ENCODE results near the gene FADS2. TPM values are rescaled to one million over a fixed set of nuclear protein-coding genes. Genes with fewer than 3 reads are reported as not detected.

The FADS2 gene
- total and polyA plus RNA-seq, 2 experiments from 2014 or later: 317 to 356 TPM

- H3K4me1 ChIP-seq (ENCODE audit: insufficient read depth): peaks cover 4% of the 10 kb centered on the region
- no peaks in the 10 kb centered on the region for H4K20me1 ChIP-seq (ENCODE audit: insufficient read depth, poor library complexity, severe bottlenecking)
- 86% methylated on average over 4 of the region's 4 CpGs for WGBS (ENCODE audit: low lambda C conversion rate, missing lambda C conversion rate)
- H3K9me3 ChIP-seq (ENCODE audit: low read depth): no peaks in the 10 kb centered on the region
- no peaks in the 10 kb centered on the region for H3K79me2 ChIP-seq
- H2AFZ ChIP-seq: no peak overlapping the region
- TF ChIP-seq CTCF (IDR thresholded peaks at IDR 0.05; ENCODE audit: poor library complexity) (no peak), EZH2phosphoT487 (IDR thresholded peaks at IDR 0.05; ENCODE audit: low read depth, severe bottlenecking, unreplicated experiment) (no peak), EZH2 (IDR thresholded peaks at IDR 0.05; ENCODE audit: borderline replicate concordance) (no peak)
- no peak overlapping the region for H3K4me2 ChIP-seq
- no peaks in the 10 kb centered on the region for H3K27me3 ChIP-seq
- H3K27ac ChIP-seq: no peak overlapping the region
- H3K4me3 ChIP-seq: no peak overlapping the region
- DNase-seq (ENCODE audit: low spot score): no peak
- no peaks in the 10 kb centered on the region for H3K36me3 ChIP-seq (replicated peaks; ENCODE audit: insufficient read depth, low read depth)
- no peaks in the 10 kb centered on the region for H3K9me2 ChIP-seq (replicated peaks; ENCODE audit: insufficient read depth)
Measured at GRCh38 chr11:61869429-61869707, 41.3 kb downstream of the FADS2 start.

GRCh38 chr11:61869708-61870451 lies 41.8 kb downstream of the FADS2 start:
- TF ChIP-seq EZH2phosphoT487 (IDR thresholded peaks at IDR 0.05; ENCODE audit: low read depth, severe bottlenecking, unreplicated experiment) (no peak), EZH2 (IDR thresholded peaks at IDR 0.05; ENCODE audit: borderline replicate concordance) (no peak), CTCF (IDR thresholded peaks at IDR 0.05; ENCODE audit: poor library complexity) (no peak)
- DNase-seq (ENCODE audit: low spot score): peak; percentile 39
- Histone ChIP-seq H3K4me1 (ENCODE audit: insufficient read depth) (peaks cover 4% of the 10 kb centered on the region), H3K4me2 (no peak overlapping the region), H3K27me3 (no peaks in the 10 kb centered on the region), H3K27ac (no peak overlapping the region), H2AFZ (no peak overlapping the region), H3K79me2 (no peaks in the 10 kb centered on the region), H4K20me1 (ENCODE audit: insufficient read depth, poor library complexity, severe bottlenecking) (no peaks in the 10 kb centered on the region), H3K36me3 (replicated peaks; ENCODE audit: insufficient read depth, low read depth) (no peaks in the 10 kb centered on the region), H3K4me3 (no peak overlapping the region), H3K9me2 (replicated peaks; ENCODE audit: insufficient read depth) (no peaks in the 10 kb centered on the region), H3K9me3 (ENCODE audit: low read depth) (no peaks in the 10 kb centered on the region)
- WGBS (ENCODE audit: low lambda C conversion rate, missing lambda C conversion rate): 63% methylated on average over 18 of the region's 21 CpGs

GRCh38 chr11:61870541-61871031 lies 42.5 kb downstream of the FADS2 start:
- TF ChIP-seq EZH2phosphoT487 (IDR thresholded peaks at IDR 0.05; ENCODE audit: low read depth, severe bottlenecking, unreplicated experiment) (no peak), EZH2 (IDR thresholded peaks at IDR 0.05; ENCODE audit: borderline replicate concordance) (no peak), CTCF (IDR thresholded peaks at IDR 0.05; ENCODE audit: poor library complexity) (no peak)
- no peak overlapping the region for H3K4me3 ChIP-seq
- H3K36me3 ChIP-seq (replicated peaks; ENCODE audit: insufficient read depth, low read depth): no peaks in the 10 kb centered on the region
- no peak overlapping the region for H2AFZ ChIP-seq
- no peaks in the 10 kb centered on the region for H3K79me2 ChIP-seq
- H3K27me3 ChIP-seq: no peaks in the 10 kb centered on the region
- H4K20me1 ChIP-seq (ENCODE audit: insufficient read depth, poor library complexity, severe bottlenecking): no peaks in the 10 kb centered on the region
- no peak overlapping the region for H3K27ac ChIP-seq
- peak overlapping the region; percentile 69 for H3K4me2 ChIP-seq
- no peak for DNase-seq (ENCODE audit: low spot score)
- 52% methylated on average over 10 of the region's 10 CpGs for WGBS (ENCODE audit: low lambda C conversion rate, missing lambda C conversion rate)
- H3K9me2 ChIP-seq (replicated peaks; ENCODE audit: insufficient read depth): no peaks in the 10 kb centered on the region
- no peaks in the 10 kb centered on the region for H3K9me3 ChIP-seq (ENCODE audit: low read depth)
- peaks cover 4% of the 10 kb centered on the region for H3K4me1 ChIP-seq (ENCODE audit: insufficient read depth)
